HG03039 (cell line): ENCODE data around the gene F11R.
"Not testable (repeated sequence)": the region's sequence is repeated elsewhere in the genome, so short reads cannot be mapped to it uniquely, and the experiment has no call there.

Experiments
- ATAC-seq: cut with Tn5 transposase; IDR thresholded peaks from one replicate; pipeline ENCODE4 v1.9.1; 2021; ENCODE audit warnings: mild to moderate bottlenecking, moderate library complexity; ENCODE audit not compliant: unreplicated experiment

F11R gene

GRCh38 chr1:160978510-160978927 lies 42.4 kb downstream of the F11R start:
- ATAC-seq, result no peak

GRCh38 chr1:160975026-160975425 lies 45.9 kb downstream of the F11R start:
- ATAC-seq, result no peak

DNA sequence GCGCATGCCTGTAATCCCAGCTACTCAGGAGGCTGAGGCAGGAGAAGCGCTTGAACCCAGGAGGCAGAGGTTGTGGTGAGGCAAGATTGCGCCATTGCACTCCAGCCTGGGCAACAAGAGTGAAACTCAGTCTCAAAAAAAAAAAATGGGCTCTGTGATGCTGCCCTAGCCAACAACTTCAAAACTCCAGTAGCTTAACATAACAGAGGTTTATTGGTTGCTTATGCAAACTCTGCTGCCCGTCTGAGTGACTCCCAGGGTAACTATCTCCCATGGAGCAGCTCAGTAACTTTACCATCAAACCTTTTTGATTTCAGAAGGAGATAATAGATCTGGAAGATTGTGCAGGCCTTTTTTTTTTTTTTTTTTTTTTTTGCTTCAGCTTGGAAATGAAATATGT lies 47.5 kb downstream of the F11R start:
- ATAC-seq, result no peak

GRCh38 chr1:160972939-160973338 lies 48.0 kb downstream of the F11R start:
- no peak for ATAC-seq

GRCh38 chr1:160971618-160972056 lies 49.3 kb downstream of the F11R start:
- no peak for ATAC-seq

DNA sequence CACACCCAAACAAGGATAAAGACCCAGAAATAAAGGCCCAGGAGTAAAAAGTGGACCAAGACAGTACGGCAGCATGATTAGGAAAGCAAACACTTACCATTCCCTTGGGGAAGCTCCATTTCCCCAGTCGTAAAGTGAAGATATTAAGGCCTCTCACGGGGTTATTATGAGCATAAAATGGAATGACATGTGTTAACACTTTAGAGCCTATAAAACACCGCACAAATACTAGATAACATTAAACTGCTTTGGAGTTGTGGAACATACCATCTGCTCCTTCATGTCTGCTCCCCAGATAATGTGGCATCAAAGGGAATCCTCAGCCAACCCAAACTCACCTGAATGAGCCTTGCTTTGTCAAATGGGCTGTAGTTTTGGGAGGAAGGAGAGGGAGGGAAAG lies 57.4 kb downstream of the F11R start:
- ATAC-seq, result no peak

DNA sequence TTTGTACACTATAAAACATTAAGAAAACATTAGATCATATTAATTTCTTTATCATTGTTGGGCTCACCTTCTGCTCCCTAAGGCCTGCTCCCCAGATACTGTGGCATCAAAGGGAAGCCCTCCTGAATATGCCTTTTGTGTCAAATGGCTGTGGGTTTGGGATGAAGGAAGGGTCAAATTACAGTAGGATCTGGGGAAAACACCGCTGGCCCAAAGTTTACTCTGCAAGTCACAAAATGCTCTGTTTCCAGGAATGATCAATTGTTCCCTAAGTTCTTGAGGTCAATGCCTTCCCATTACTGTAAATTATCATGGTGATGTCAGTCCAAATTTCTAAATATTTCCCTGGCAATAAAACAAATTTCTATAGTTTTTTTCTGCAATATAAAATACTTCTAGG lies 59.5 kb downstream of the F11R start:
- no peak for ATAC-seq

GRCh38 chr1:160956966-160957365 lies 64.0 kb downstream of the F11R start:
- no peak for ATAC-seq

GRCh38 chr1:160954158-160955104 lies 66.5 kb downstream of the F11R start, which contains the start of gene ITLN2:
TSS of gene ITLN2 (minus strand) at chr1:160954809. CDS start at chr1:160954741, 68 bp downstream.
- no peak for ATAC-seq

GRCh38 chr1:160953030-160953429 lies 67.9 kb downstream of the F11R start:
- no peak for ATAC-seq

DNA sequence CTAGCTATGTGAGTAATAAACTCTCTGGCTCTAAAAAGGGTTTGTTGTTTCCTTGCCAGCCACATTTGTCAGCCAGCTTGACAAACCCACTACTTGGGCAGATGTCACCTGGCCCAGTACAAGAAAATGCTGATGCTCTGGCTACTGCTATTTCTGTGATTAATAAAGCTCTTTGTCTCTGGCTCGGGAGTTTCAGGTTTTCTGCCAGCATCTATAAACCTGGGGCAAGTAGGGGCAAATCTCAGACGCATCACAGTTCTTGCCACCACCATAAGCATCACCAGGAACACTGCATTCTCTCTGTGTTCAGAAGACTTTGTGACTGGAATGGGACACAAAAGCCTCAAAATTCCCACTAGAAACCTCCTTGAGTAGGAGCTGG lies 68.8 kb downstream of the F11R start:
- no peak for ATAC-seq

DNA sequence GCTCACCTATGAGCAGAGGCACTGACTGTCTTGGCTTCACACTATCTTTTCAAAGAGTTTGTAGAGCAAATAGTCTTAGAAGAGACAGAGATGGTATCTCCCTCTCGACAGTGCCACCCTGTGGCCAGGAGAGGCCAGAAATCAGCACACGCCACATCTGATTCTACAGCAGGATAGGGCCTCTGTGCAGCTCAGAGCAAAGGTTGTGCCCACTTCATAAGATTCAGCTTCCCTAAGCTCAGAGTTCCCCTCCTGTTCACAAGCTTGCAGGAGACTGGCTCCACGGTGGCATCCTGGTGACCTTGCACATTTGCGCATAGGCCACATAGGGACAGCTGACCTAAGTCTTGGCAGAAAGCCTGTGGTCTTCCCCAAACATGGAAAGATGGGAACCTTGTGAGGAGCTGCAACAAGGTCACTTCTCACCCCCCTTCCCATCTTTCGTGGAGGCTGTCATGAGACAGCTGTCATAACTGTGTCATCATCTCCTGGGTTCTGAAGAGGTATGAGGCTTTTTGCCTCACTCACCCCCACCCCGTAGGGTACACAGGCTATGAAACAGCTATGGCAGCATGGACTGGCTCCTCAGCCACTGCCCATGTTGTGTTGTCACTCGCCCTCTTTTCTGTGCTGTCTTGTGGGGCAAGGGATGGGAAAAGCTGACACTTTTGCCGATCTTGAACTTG lies 69.4 kb downstream of the F11R start:
- no peak for ATAC-seq

DNA sequence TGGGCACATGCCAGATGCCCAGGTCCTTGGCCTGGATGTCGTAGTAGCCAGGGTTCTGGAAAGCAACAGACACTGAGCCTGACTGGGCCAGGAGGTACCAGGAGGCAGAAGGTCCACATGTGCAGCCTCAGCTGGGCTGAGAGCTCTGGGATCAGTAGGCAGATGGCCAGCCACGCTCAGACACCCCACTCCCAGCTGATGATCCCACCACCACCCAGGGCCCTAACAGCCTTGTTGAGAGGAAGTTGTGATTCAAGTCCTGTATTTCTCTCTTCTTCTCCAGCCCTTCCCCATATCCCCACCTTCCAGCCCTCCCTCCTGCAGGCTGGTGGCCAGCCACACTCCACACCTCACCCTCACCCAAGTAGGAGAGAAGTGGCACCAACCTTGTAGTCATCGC lies 70.3 kb downstream of the F11R start:
- no peak for ATAC-seq

DNA sequence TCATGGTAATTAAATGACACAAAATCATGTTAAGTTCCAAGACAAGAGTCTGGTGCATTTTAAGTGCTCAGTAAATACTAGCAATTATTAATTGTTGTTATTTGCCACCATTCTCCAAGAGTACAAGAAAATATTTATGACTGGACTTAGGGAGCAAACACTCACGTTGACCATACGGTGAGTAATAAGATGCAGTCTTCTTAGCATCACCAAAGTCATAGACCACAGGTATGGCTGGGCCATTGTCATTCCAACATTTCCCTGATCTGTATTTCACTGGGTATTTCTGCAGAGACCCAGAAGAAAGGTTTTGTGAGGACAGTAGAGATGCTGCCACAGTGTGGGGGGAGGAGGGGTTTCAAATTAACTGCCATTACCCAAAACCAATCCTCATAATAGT lies 71.1 kb downstream of the F11R start:
- ATAC-seq, result no peak

DNA sequence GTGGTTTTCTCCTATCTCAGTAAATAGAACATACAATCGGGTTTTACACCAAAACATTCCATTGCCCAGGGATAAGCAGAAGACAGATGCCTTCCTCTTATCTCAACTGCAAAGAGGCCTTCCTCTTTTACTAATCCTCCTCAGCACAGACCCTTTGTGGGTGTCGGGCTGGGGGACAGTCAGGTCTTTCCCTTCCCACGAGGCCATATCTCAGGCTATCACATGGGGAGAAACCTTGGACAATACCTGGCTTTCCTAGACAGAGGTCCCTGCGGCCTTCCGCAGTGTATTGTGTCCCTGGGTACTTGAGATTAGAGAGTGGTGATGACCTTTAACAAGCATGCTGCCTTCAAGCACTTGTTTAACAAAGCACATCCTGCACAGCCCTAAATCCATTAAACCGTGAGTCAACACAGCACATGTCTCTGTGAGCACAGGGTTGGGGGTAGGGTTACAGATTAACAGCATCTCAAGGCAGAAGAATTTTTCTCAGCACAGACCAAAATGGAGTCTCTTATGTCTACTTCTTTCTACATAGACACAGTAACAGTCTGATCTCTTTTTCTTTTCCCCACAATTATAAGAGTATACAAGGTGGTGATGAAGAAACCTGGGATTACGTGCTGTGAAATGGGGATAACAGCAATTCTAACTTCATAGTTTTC lies 71.6 kb downstream of the F11R start:
- not testable (repeated sequence) for ATAC-seq

GRCh38 chr1:160947174-160947759 lies 73.7 kb downstream of the F11R start:
- not testable (repeated sequence) for ATAC-seq

- ATAC-seq, result not testable (repeated sequence)
Observed at GRCh38 chr1:160945881-160946280, 75.1 kb downstream of the F11R start.
